Panc1 (cell line): ENCODE data around the gene CTDSP2. TPM values are rescaled to one million over a fixed set of nuclear protein-coding genes. Genes with fewer than 3 reads are reported as not detected.
A peak's percentile ranks its signal among the peaks of the same experiment; 100 is the strongest.
"Not testable (repeated sequence)": the region's sequence is repeated elsewhere in the genome, so short reads cannot be mapped to it uniquely, and the experiment has no call there.

Experiments used
- ATAC-seq: fragments of 200-7000 bp; cut with Tn5 transposase; 2 replicates; pipeline ENCODE4 v1.9.1; 2020; ENCODE audit warnings: mild to moderate bottlenecking, moderate library complexity
- BruUV-seq: library from RNA; stranded (reverse); fragments of 400-500 nt; replicated peaks from 2 replicates; lab custom pipeline; 2021; lab: Mats Ljungman, UMichigan
- CTCF ChIA-PET: fragments of 300-600 bp; sonication (Branson Sonifier 250); formaldehyde crosslinking; loops from one replicate; lab custom pipeline; 2022; ENCODE audit warnings: antibody characterized with exemption; lab: Charles Lee
- POLR2A ChIA-PET: fragments of 300-600 bp; sonication (Branson Sonifier 250); formaldehyde crosslinking; loops from one replicate; lab custom pipeline; 2022; ENCODE audit warnings: antibody characterized with exemption; lab: Charles Lee
- DNase-seq: peaks from one replicate; pipeline ENCODE4 v3.0.0-alpha.2; 2010; ENCODE audit warnings: low read depth, low spot score
- H3K27ac ChIP-seq: 2 replicates; pipeline ENCODE4 v1.5.1; 2011; ENCODE audit warnings: mild to moderate bottlenecking, low read length, inconsistent platforms
- H3K27me3 ChIP-seq: fragments of 200-500 bp; sonication (Bioruptor generic); 2 replicates; pipeline ENCODE4 v1.6.0; 2014; ENCODE audit warnings: low read length, inconsistent platforms; ENCODE audit not compliant: control insufficient read depth, insufficient read depth
- H3K36me3 ChIP-seq: fragments of 200-500 bp; sonication (Bioruptor generic); 2 replicates; pipeline ENCODE4 v1.5.1; 2014; ENCODE audit warnings: inconsistent platforms, mild to moderate bottlenecking, low read length, moderate library complexity; ENCODE audit not compliant: control insufficient read depth, insufficient read depth
- H3K4me1 ChIP-seq: 2 replicates; pipeline ENCODE4 v1.5.1; 2011; ENCODE audit warnings: inconsistent platforms, mild to moderate bottlenecking, low read length, moderate library complexity; ENCODE audit not compliant: control insufficient read depth, insufficient read depth
- H3K4me3 ChIP-seq, 2 experiments: 2 replicates each; pipeline ENCODE4 v1.5.1; 2011 to 2012; ENCODE audit warnings: low read depth in 2 of 2, low read length in 2 of 2, mild to moderate bottlenecking in 2 of 2, inconsistent platforms in 1 of 2, moderate library complexity in 1 of 2
- H3K9me3 ChIP-seq: fragments of 200-500 bp; sonication (Bioruptor generic); 2 replicates; pipeline ENCODE4 v1.5.1; 2014; ENCODE audit warnings: low read depth, mild to moderate bottlenecking, inconsistent platforms, low read length, moderate library complexity; ENCODE audit not compliant: control insufficient read depth, insufficient read depth
- POLR2AphosphoS5 ChIP-seq: IDR thresholded peaks from 2 replicates; pipeline ENCODE4 v1.6.1; 2012; ENCODE audit warnings: mild to moderate bottlenecking, low read depth, low read length, moderate library complexity
- SIN3A ChIP-seq: IDR thresholded peaks from 2 replicates; pipeline ENCODE4 v1.6.1; 2012; ENCODE audit warnings: low read depth, mild to moderate bottlenecking, low read length, moderate library complexity, borderline replicate concordance; ENCODE audit not compliant: insufficient read depth
- TCF7L2 ChIP-seq: IDR thresholded peaks from 2 replicates; pipeline ENCODE4 v1.6.1; 2011; ENCODE audit warnings: mild to moderate bottlenecking, low read depth, low read length, inconsistent platforms
- in situ Hi-C: cut with HindIII; loops from 2 replicates; pipeline ENCODE4 v1.10.0; 2016; ENCODE audit warnings: low sequenced_read_pairs, low pct_unique_long_range_greater_than_20kb
- intact Hi-C: fragments of 100-400 bp; cut with micrococcal nuclease; formaldehyde crosslinking; loops from one replicate; pipeline ENCODE4 v1.10.0; 2022; ENCODE audit not compliant: unreplicated experiment
- total RNA-seq: library from RNA; stranded (reverse); gene quantifications from one replicate; pipeline ENCODE4 v1.2.1, GENCODE V29; 2021; ENCODE audit not compliant: unreplicated experiment
- TF ChIP-seq, protein P1 (sequence below), 2 experiments: IDR thresholded peaks; 2 replicates each; pipeline ENCODE4 v1.6.1; 2011 to 2012; ENCODE audit warnings: low read depth in 2 of 2, control low read depth in 1 of 2, low read length in 1 of 2, mild to moderate bottlenecking in 1 of 2, moderate library complexity in 1 of 2; ENCODE audit not compliant: insufficient read depth in 1 of 2
- TF ChIP-seq, protein P2 (sequence below): fragments of 450-650 bp; IDR thresholded peaks from 2 replicates; pipeline ENCODE4 v1.5.1; 2017; ENCODE audit warnings: mild to moderate bottlenecking

Gene CTDSP2
- total RNA-seq, 1 experiment from 2014 or later: 120 TPM

DNA sequence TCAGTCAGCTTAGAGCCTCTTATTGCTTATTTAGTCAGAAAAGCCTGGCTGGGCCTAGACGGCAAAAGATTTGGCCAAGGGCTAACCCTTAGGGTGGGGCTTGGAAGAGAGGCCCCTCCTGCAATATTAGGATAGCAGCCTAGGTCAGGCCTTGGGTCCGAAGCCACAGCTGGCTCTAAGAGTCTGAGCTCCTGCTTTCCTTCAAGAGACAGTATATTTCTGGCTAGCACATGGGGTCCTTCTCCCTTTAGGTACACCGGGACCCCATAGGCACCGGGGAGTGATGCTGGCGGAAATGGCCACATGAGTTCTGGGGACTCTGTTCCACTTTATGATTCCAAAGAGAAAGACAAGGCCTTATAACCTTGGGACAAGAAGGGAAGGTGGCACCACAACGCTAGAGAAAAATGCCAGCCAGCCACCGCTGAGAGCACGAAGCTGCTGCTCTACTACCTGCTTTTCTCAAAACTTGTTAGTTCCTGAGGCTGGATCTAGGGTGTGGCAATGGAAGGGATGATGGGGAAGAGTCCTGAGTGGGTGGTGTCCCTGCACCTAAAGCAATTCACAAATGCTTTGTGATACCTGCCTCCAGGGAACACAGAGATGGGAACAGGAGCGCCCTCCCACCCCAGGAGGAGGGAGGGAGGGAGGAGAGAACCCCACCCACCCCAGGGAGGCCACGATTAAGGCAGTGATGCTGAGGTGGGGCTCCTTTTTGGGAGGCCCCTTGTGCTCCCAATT, 24.9 kb downstream of the CTDSP2 start:
- no TSS peak for BruUV-seq
- H3K4me1 ChIP-seq: no peaks in the 10 kb centered on the region
- no peaks in the 10 kb centered on the region for H3K9me3 ChIP-seq
- intact Hi-C loops (no loop called here), in situ Hi-C loops (no loop called here)
- peaks cover 19% of the 10 kb centered on the region for H3K36me3 ChIP-seq
- H3K27me3 ChIP-seq: no peaks in the 10 kb centered on the region
- H3K4me3 ChIP-seq: no peak overlapping the region
- DNase-seq: no peak
- ChIA-PET POLR2A (interaction anchor here (0.6 kb wide), 1 partner anchor 10 kb away, joined by 3 read pairs; no protein-coding TSS in a partner anchor), CTCF (interaction anchor here (0.7 kb wide), 1 partner anchor 75 kb away, joined by 3 read pairs; no protein-coding TSS in a partner anchor)
- TF ChIP-seq, protein P1, sequence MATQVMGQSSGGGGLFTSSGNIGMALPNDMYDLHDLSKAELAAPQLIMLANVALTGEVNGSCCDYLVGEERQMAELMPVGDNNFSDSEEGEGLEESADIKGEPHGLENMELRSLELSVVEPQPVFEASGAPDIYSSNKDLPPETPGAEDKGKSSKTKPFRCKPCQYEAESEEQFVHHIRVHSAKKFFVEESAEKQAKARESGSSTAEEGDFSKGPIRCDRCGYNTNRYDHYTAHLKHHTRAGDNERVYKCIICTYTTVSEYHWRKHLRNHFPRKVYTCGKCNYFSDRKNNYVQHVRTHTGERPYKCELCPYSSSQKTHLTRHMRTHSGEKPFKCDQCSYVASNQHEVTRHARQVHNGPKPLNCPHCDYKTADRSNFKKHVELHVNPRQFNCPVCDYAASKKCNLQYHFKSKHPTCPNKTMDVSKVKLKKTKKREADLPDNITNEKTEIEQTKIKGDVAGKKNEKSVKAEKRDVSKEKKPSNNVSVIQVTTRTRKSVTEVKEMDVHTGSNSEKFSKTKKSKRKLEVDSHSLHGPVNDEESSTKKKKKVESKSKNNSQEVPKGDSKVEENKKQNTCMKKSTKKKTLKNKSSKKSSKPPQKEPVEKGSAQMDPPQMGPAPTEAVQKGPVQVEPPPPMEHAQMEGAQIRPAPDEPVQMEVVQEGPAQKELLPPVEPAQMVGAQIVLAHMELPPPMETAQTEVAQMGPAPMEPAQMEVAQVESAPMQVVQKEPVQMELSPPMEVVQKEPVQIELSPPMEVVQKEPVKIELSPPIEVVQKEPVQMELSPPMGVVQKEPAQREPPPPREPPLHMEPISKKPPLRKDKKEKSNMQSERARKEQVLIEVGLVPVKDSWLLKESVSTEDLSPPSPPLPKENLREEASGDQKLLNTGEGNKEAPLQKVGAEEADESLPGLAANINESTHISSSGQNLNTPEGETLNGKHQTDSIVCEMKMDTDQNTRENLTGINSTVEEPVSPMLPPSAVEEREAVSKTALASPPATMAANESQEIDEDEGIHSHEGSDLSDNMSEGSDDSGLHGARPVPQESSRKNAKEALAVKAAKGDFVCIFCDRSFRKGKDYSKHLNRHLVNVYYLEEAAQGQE (IDR thresholded peaks at IDR 0.05; ENCODE audit: insufficient read depth in 1 of 2, low read depth in 2 of 2, low read length in 1 of 2): no peak
- TF ChIP-seq POLR2AphosphoS5 (no peak), SIN3A (no peak), TCF7L2 (no peak)
- TF ChIP-seq, protein P2, sequence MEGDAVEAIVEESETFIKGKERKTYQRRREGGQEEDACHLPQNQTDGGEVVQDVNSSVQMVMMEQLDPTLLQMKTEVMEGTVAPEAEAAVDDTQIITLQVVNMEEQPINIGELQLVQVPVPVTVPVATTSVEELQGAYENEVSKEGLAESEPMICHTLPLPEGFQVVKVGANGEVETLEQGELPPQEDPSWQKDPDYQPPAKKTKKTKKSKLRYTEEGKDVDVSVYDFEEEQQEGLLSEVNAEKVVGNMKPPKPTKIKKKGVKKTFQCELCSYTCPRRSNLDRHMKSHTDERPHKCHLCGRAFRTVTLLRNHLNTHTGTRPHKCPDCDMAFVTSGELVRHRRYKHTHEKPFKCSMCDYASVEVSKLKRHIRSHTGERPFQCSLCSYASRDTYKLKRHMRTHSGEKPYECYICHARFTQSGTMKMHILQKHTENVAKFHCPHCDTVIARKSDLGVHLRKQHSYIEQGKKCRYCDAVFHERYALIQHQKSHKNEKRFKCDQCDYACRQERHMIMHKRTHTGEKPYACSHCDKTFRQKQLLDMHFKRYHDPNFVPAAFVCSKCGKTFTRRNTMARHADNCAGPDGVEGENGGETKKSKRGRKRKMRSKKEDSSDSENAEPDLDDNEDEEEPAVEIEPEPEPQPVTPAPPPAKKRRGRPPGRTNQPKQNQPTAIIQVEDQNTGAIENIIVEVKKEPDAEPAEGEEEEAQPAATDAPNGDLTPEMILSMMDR: no peak
- no peak overlapping the region for H3K27ac ChIP-seq
- ATAC-seq: no peak

DNA sequence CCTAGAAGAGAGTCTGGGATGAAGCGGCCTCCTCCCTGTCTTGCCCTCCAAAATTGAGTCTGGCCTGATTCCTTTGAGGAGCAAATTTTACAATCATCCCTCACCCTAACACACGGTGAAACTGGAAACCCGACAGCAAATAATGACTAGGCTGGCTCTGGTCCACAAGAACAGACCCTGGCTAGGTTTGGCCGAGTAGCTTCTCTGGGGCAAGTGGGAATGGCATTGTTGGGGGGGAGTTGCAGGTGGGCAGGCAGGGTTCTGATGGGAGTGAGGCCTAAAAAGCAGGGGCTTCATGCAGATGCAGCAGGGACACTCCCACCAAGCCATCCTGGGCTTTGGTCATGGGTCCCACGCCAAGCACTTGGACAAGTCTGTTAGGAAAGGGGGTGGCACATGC, 25.5 kb downstream of the CTDSP2 start:
- intact Hi-C loops, ATAC-seq, in situ Hi-C loops, H3K27me3 ChIP-seq, CTCF ChIA-PET, H3K27ac ChIP-seq, H3K4me1 ChIP-seq, DNase-seq, H3K9me3 ChIP-seq, BruUV-seq, H3K4me3 ChIP-seq: not testable (repeated sequence)
- H3K36me3 ChIP-seq: peaks cover 13% of the 10 kb centered on the region
- POLR2A ChIA-PET: interaction anchor here (0.6 kb wide), 1 partner anchor 10 kb away, joined by 3 read pairs; no protein-coding TSS in a partner anchor

DNA sequence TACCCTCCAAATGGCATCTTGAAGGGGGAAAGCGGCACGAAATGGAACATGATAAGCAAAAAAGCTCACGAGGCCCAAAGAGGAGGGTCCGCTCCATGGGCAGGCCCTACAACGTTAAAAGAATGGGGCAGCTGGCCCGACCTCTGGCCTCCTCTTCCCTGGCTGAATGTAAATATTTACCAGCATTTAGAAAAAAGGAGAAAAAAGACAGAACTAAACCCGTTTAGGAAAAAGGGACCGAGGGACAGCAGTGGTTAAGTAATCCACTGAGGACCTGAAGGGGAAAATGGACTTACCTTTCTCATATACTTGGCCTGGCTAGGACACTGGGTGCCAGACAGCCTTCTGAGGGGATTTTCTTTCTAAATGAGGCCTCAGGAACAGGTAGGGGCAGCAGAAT, 26.4 kb downstream of the CTDSP2 start:
- H3K9me3 ChIP-seq, H3K4me1 ChIP-seq, H3K4me3 ChIP-seq, DNase-seq, intact Hi-C loops, CTCF ChIA-PET, in situ Hi-C loops, H3K27me3 ChIP-seq, POLR2A ChIA-PET, H3K27ac ChIP-seq, ATAC-seq: not testable (repeated sequence)
- BruUV-seq: TSS peak; percentile 13
- peaks cover 12% of the 10 kb centered on the region for H3K36me3 ChIP-seq

DNA sequence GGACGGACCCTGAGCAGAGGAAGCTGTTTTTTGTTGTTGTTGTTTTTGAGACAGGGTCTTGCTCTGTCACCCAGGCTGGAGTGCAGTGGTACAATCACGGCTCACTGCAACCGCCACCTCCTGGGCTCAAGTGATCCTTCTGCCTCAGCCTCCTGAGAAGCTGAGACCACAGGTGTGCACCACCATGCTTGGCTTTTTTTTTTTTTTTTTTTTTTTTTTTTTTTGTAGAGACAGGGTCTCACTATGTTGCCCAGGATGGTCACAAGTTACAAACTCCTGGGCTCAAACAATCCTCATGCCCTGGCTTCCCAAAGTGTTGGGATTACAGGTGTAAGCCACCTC, 28.6 kb downstream of the CTDSP2 start:
- CTCF ChIA-PET, H3K4me3 ChIP-seq, intact Hi-C loops, H3K4me1 ChIP-seq, in situ Hi-C loops, H3K27me3 ChIP-seq, ATAC-seq, H3K9me3 ChIP-seq, DNase-seq, BruUV-seq, H3K27ac ChIP-seq, H3K36me3 ChIP-seq: not testable (repeated sequence)
- POLR2A ChIA-PET: interaction anchor here (0.6 kb wide), 1 partner anchor 11 kb away, joined by 3 read pairs; no protein-coding TSS in a partner anchor
